B cell (primary cell): ENCODE data around the gene PACRG. TPM values are rescaled to one million over a fixed set of nuclear protein-coding genes. Genes with fewer than 3 reads are reported as not detected.

Experiments
- ATAC-seq: fragments of 200-7000 bp; cut with Tn5 transposase; one replicate; pipeline ENCODE4 v1.10.0; 2021; ENCODE audit warnings: low read depth, mild to moderate bottlenecking, moderate number of reproducible peaks, moderate library complexity
- CTCF ChIA-PET: fragments of 350-600 bp; sonication (Branson Sonifier 250); formaldehyde crosslinking; loops from one replicate; lab custom pipeline; 2021; ENCODE audit warnings: antibody characterized with exemption, inconsistent platforms; lab: Charles Lee
- POLR2A ChIA-PET: fragments of 350-600 bp; sonication (Branson Sonifier 250); formaldehyde crosslinking; loops from one replicate; lab custom pipeline; 2021; ENCODE audit warnings: antibody characterized with exemption; lab: Charles Lee
- DNase-seq: peaks from one replicate; pipeline ENCODE4 v3.0.0; 2013
- H2AFZ ChIP-seq: 2 replicates; pipeline ENCODE4 v1.6.1; 2012; ENCODE audit warnings: mild to moderate bottlenecking, low read depth, low read length; ENCODE audit not compliant: insufficient read depth, poor library complexity, severe bottlenecking
- H3K27ac ChIP-seq, 2 donors: 1 replicate in 1 of 2; 2 replicates in 1 of 2; pipeline ENCODE4 v1.5.1; 2012 to 2013; ENCODE audit warnings: low read length in 2 of 2, mild to moderate bottlenecking in 2 of 2, moderate library complexity in 1 of 2
- H3K27me3 ChIP-seq, 4 experiments: fragments of 200-600 bp in 1 of 4; sonication (generic) in 1 of 4; replicated peaks in 1 of 4; 1 replicate in 2 of 4; 2 replicates in 2 of 4; pipeline versions ENCODE4 v1.6.1 to v1.7.0; 2013 to 2016; ENCODE audit warnings: low read length in 3 of 4, mild to moderate bottlenecking in 2 of 4, mixed read lengths in 1 of 4, moderate library complexity in 1 of 4; ENCODE audit not compliant: insufficient read depth in 4 of 4, control insufficient read depth in 3 of 4; ENCODE audit errors: control extremely low read depth in 1 of 4
- H3K36me3 ChIP-seq, 2 experiments: replicated peaks in 1 of 2; 1 replicate in 1 of 2; 2 replicates in 1 of 2; pipeline versions ENCODE4 v1.6.1 to v1.7.1; 2013; ENCODE audit warnings: low read length in 1 of 2; ENCODE audit not compliant: insufficient read depth in 2 of 2, control insufficient read depth in 1 of 2; ENCODE audit errors: control extremely low read depth in 1 of 2, extremely low read depth in 1 of 2
- H3K4me1 ChIP-seq, 2 donors: fragments of 200-600 bp in 1 of 2; sonication (generic) in 1 of 2; 1 replicate in 1 of 2; 2 replicates in 1 of 2; pipeline versions ENCODE4 v1.5.1 to v1.6.1; 2013 to 2017; ENCODE audit warnings: low read length in 2 of 2; ENCODE audit not compliant: control insufficient read depth in 2 of 2, insufficient read depth in 2 of 2
- H3K4me2 ChIP-seq: replicated peaks from 2 replicates; pipeline ENCODE3; 2012; ENCODE audit warnings: mild to moderate bottlenecking, low read depth, low read length; ENCODE audit not compliant: poor library complexity, severe bottlenecking
- H3K4me3 ChIP-seq, 5 experiments: fragments of 200-600 bp in 1 of 5; sonication (generic) in 1 of 5; 1 replicate in 3 of 5; 2 replicates in 2 of 5; pipeline versions ENCODE4 v1.5.1 to v1.7.0; 2011 to 2016; ENCODE audit warnings: low read length in 4 of 5, mild to moderate bottlenecking in 4 of 5, low read depth in 2 of 5, control low read depth in 1 of 5, moderate library complexity in 1 of 5; ENCODE audit not compliant: insufficient read depth in 1 of 5; ENCODE audit errors: control extremely low read depth in 1 of 5, extremely low read depth in 1 of 5
- H3K79me2 ChIP-seq: fragments of 200-600 bp; sonication (generic); one replicate; pipeline ENCODE4 v1.6.0; 2016; ENCODE audit warnings: low read length; ENCODE audit not compliant: control insufficient read depth, insufficient read depth
- H3K9ac ChIP-seq: fragments of 200-600 bp; sonication (generic); 2 replicates; pipeline ENCODE4 v1.6.1; 2017; ENCODE audit warnings: mild to moderate bottlenecking, low read length, moderate library complexity
- H3K9me3 ChIP-seq, 3 donors: one replicate each; pipeline versions ENCODE4 v1.6.1 to v1.7.1; 2013; ENCODE audit warnings: low read length in 2 of 3; ENCODE audit not compliant: control insufficient read depth in 2 of 3, insufficient read depth in 1 of 3; ENCODE audit errors: control extremely low read depth in 1 of 3
- H4K20me1 ChIP-seq: 2 replicates; pipeline ENCODE4 v1.6.0; 2012; ENCODE audit warnings: mild to moderate bottlenecking, low read length; ENCODE audit not compliant: insufficient read depth, control insufficient read depth, poor library complexity, severe bottlenecking
- H3K27ac Mint-ChIP-seq: one replicate; pipeline ENCODE4 v1.8.0; 2021; ENCODE audit warnings: mixed read lengths
- H3K27me3 Mint-ChIP-seq: one replicate; pipeline ENCODE4 v1.8.0; 2021; ENCODE audit warnings: mixed read lengths
- H3K4me1 Mint-ChIP-seq: one replicate; pipeline ENCODE4 v1.8.0; 2021; ENCODE audit warnings: mixed read lengths
- H3K4me3 Mint-ChIP-seq: one replicate; pipeline ENCODE4 v1.8.0; 2021; ENCODE audit warnings: mixed read lengths
- H3K9me3 Mint-ChIP-seq: one replicate; pipeline ENCODE4 v1.8.0; 2022; ENCODE audit warnings: mixed read lengths; ENCODE audit not compliant: insufficient read depth
- EZH2 ChIP-seq: IDR thresholded peaks from 2 replicates; pipeline ENCODE4 v1.6.1; 2012; ENCODE audit warnings: borderline replicate concordance, low read depth, mild to moderate bottlenecking, moderate library complexity, low read length; ENCODE audit not compliant: insufficient read depth, poor library complexity, severe bottlenecking
- WGBS: methylation state at CpG from one replicate; pipeline ENCODE4 v1.1.5; 2013; ENCODE audit warnings: missing lambda C conversion rate; ENCODE audit not compliant: insufficient coverage; 5-methylcytosine and 5-hydroxymethylcytosine counted together
- intact Hi-C: fragments of 100-400 bp; cut with micrococcal nuclease; formaldehyde crosslinking; loops from one replicate; pipeline ENCODE4 v1.10.0; 2022
- polyA plus RNA-seq: library from polyadenylated mRNA; depleted of rRNA; stranded (reverse); fragments of >200 nt; gene quantifications from 2 replicates; pipeline ENCODE4 v1.2.3, GENCODE V29; 2012
- total RNA-seq, 2 donors: library from RNA; stranded (reverse); fragments of 120-200 nt in 1 of 2; gene quantifications; 1 replicate in 1 of 2; 2 replicates in 1 of 2; pipeline versions ENCODE4 v1.2.3 to v1.2.4, GENCODE V29; 2013 to 2022
- TF ChIP-seq, protein P1 (sequence below): fragments of 200-600 bp; IDR thresholded peaks from one replicate; pipeline ENCODE4 v1.8.0; 2022; ENCODE audit warnings: antibody characterized with exemption, mild to moderate bottlenecking

Gene PACRG
- total and polyA plus RNA-seq, 2 donors (not counting 1 experiment from before 2014, with no cell fraction given): not detected

GRCh38 chr6:163243692-163244589 lies 516.2 kb downstream of the PACRG start:
- Histone ChIP-seq H3K36me3 (no peaks in the 10 kb centered on the region), H3K9ac (no peak overlapping the region), H2AFZ (no peak overlapping the region), H3K4me3 (no peak overlapping the region), H4K20me1 (no peaks in the 10 kb centered on the region), H3K9me3 (no peaks in the 10 kb centered on the region), H3K27me3 (no peaks in the 10 kb centered on the region), H3K27ac (no peak overlapping the region), H3K79me2 (no peaks in the 10 kb centered on the region), H3K4me2 (no peak overlapping the region), H3K4me1 (no peaks in the 10 kb centered on the region)
- Mint-ChIP-seq H3K4me1 (no peaks in the 10 kb centered on the region), H3K4me3 (no peak overlapping the region), H3K27me3 (peaks cover 20% of the 10 kb centered on the region), H3K9me3 (no peaks in the 10 kb centered on the region), H3K27ac (no peak overlapping the region)
- WGBS: 90% methylated on average over 11 of the region's 11 CpGs
- intact Hi-C loops: no loop called here
- ChIA-PET POLR2A (no interaction called here), CTCF (no interaction called here)
- no peak for DNase-seq
- no peak for ATAC-seq
- TF ChIP-seq EZH2: no peak
- TF ChIP-seq, protein P1, sequence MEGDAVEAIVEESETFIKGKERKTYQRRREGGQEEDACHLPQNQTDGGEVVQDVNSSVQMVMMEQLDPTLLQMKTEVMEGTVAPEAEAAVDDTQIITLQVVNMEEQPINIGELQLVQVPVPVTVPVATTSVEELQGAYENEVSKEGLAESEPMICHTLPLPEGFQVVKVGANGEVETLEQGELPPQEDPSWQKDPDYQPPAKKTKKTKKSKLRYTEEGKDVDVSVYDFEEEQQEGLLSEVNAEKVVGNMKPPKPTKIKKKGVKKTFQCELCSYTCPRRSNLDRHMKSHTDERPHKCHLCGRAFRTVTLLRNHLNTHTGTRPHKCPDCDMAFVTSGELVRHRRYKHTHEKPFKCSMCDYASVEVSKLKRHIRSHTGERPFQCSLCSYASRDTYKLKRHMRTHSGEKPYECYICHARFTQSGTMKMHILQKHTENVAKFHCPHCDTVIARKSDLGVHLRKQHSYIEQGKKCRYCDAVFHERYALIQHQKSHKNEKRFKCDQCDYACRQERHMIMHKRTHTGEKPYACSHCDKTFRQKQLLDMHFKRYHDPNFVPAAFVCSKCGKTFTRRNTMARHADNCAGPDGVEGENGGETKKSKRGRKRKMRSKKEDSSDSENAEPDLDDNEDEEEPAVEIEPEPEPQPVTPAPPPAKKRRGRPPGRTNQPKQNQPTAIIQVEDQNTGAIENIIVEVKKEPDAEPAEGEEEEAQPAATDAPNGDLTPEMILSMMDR: no peak

DNA sequence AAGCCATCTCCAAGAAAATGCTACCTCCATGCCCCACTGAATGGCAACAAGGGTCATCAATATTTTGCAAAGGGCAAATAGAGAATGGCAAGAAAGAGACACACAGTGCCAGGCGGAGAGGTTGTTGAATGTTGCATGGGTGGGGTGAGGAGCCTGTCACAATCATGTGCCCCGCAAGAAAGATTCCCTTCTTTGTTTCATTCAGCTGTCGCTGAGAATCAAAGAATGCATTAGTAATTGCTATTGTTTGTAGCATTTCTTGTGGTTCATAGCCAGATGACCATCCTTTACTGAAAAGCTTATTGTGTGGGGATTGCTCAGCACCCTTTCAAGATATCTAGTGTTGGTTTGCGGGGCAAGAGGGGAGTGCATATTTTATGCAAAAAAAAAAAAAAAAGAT lies 520.3 kb downstream of the PACRG start:
- no peak overlapping the region for H3K27ac Mint-ChIP-seq
- H2AFZ ChIP-seq: no peak overlapping the region
- peaks cover 0 to 6% (median 0%) of the 10 kb centered on the region in 4 experiments for H3K27me3 ChIP-seq
- H3K27ac ChIP-seq: no peak overlapping the region
- WGBS: 96% methylated on average over 3 of the region's 4 CpGs
- H3K9me3 ChIP-seq: no peaks in the 10 kb centered on the region
- H3K4me1 ChIP-seq: no peaks in the 10 kb centered on the region
- no peak overlapping the region for H3K9ac ChIP-seq
- peaks cover 30% of the 10 kb centered on the region for H3K27me3 Mint-ChIP-seq
- DNase-seq: no peak
- H3K4me1 Mint-ChIP-seq: peaks cover 2% of the 10 kb centered on the region
- no peaks in the 10 kb centered on the region for H3K9me3 Mint-ChIP-seq
- H4K20me1 ChIP-seq: no peaks in the 10 kb centered on the region
- no peak overlapping the region for H3K4me3 Mint-ChIP-seq
- no peak overlapping the region for H3K4me3 ChIP-seq
- H3K79me2 ChIP-seq: no peaks in the 10 kb centered on the region
- H3K36me3 ChIP-seq: no peaks in the 10 kb centered on the region
- TF ChIP-seq, protein P1: no peak
- no peak for TF ChIP-seq EZH2
- no peak for ATAC-seq
- CTCF ChIA-PET: interaction anchor here (0.7 kb wide), 1 partner anchor 49 kb away, joined by 3 read pairs; no protein-coding TSS in a partner anchor
- intact Hi-C loops: no loop called here
- POLR2A ChIA-PET: no interaction called here
- no peak overlapping the region for H3K4me2 ChIP-seq
